ENCODE data around the gene CCDC9B.
A peak's percentile ranks its signal among the peaks of the same experiment; 100 is the strongest.

CCDC9B gene

DNA sequence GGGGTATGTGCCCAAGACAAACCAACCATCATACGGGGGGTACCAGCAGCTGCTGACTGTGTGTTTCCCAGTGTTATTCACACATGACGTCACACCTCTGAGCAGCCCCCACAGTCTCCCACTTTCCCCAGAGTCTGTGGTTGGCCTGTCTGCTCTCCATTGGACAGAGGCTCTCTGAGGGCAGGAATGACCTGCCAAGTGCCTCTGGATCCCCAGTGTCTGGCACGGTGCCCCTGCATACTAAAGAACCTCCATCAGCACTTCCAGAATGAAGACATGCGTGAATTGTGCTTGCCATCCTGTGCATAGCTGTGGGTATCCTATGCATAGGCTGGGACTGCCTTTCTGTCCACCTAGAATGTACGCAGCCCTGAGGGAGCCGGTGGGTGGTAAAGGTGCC, 3.5 kb upstream of the CCDC9B start:
- TF ChIP-seq EZH2 (IDR thresholded peaks at IDR 0.05; ENCODE audit: borderline replicate concordance, low read depth, low read length, severe bottlenecking) = no peak
- TF ChIP-seq, protein P1, sequence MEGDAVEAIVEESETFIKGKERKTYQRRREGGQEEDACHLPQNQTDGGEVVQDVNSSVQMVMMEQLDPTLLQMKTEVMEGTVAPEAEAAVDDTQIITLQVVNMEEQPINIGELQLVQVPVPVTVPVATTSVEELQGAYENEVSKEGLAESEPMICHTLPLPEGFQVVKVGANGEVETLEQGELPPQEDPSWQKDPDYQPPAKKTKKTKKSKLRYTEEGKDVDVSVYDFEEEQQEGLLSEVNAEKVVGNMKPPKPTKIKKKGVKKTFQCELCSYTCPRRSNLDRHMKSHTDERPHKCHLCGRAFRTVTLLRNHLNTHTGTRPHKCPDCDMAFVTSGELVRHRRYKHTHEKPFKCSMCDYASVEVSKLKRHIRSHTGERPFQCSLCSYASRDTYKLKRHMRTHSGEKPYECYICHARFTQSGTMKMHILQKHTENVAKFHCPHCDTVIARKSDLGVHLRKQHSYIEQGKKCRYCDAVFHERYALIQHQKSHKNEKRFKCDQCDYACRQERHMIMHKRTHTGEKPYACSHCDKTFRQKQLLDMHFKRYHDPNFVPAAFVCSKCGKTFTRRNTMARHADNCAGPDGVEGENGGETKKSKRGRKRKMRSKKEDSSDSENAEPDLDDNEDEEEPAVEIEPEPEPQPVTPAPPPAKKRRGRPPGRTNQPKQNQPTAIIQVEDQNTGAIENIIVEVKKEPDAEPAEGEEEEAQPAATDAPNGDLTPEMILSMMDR (IDR thresholded peaks at IDR 0.05; ENCODE audit: borderline replicate concordance, extremely low read depth, low read length, poor library complexity, severe bottlenecking) = no peak
- no peaks in the 10 kb centered on the region for H3K36me3 ChIP-seq (ENCODE audit: insufficient read depth, low read length)
- no peaks in the 10 kb centered on the region for H4K20me1 ChIP-seq (ENCODE audit: insufficient read depth, low read length)
- H3K9ac ChIP-seq (ENCODE audit: low read depth, low read length) = no peak overlapping the region
- no peaks in the 10 kb centered on the region for H3K27me3 ChIP-seq (ENCODE audit: insufficient read depth, low read length, poor library complexity)
- H2AFZ ChIP-seq (ENCODE audit: low read depth, low read length) = no peak overlapping the region
- H3K4me3 ChIP-seq (ENCODE audit: low read depth in 1 of 2, low read length in 2 of 2) = no peak overlapping the region
- H3K79me2 ChIP-seq (ENCODE audit: insufficient read depth, low read length) = no peaks in the 10 kb centered on the region
- no peaks in the 10 kb centered on the region for H3K9me3 ChIP-seq (ENCODE audit: insufficient read depth, low read length, severe bottlenecking)
- no peak for DNase-seq
- no peak overlapping the region for H3K27ac ChIP-seq (ENCODE audit: low read length)
- H3K4me1 ChIP-seq (ENCODE audit: insufficient read depth, low read length) = peaks cover 3% of the 10 kb centered on the region; the same call in 1 of the 2 replicates
- no peak overlapping the region for H3K4me2 ChIP-seq (ENCODE audit: insufficient read depth, low read length)
- ATAC-seq (ENCODE audit: insufficient read depth, low read depth) = 0 out of 3 replicates have a peak, but pooled peaks have one; percentile 4

DNA sequence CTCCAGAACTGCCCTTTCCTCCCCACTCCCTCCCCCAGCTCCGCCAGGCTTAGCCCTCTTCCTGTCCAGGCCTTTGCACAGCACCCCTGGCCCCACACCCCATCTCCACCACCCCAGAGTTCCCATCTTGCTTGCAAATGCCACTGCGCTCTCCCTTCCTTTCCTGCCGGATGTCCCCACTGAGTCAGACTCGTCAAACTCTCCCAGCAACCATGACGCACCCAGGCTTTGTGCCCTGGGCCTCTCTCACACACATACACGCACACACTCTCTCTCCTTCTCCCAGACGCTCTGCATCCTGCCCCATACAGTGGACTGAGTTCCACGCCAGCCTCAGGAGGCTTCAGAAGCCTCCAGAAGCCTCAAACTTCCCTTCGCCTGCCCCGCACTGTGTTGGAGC, 2.8 kb upstream of the CCDC9B start:
- Histone ChIP-seq H3K9me3 (ENCODE audit: insufficient read depth, low read length, severe bottlenecking) (no peaks in the 10 kb centered on the region), H3K9ac (ENCODE audit: low read depth, low read length) (no peak overlapping the region), H3K27ac (ENCODE audit: low read length) (no peak overlapping the region), H2AFZ (ENCODE audit: low read depth, low read length) (no peak overlapping the region), H3K27me3 (ENCODE audit: insufficient read depth, low read length, poor library complexity) (no peaks in the 10 kb centered on the region), H3K79me2 (ENCODE audit: insufficient read depth, low read length) (no peaks in the 10 kb centered on the region), H3K36me3 (ENCODE audit: insufficient read depth, low read length) (no peaks in the 10 kb centered on the region), H3K4me2 (ENCODE audit: insufficient read depth, low read length) (no peak overlapping the region), H3K4me3 (ENCODE audit: low read depth in 1 of 2, low read length in 2 of 2) (no peak overlapping the region), H4K20me1 (ENCODE audit: insufficient read depth, low read length) (no peaks in the 10 kb centered on the region), H3K4me1 (ENCODE audit: insufficient read depth, low read length) (peaks cover 3% of the 10 kb centered on the region; the same call in 1 of the 2 replicates)
- no peak for TF ChIP-seq EZH2 (IDR thresholded peaks at IDR 0.05; ENCODE audit: borderline replicate concordance, low read depth, low read length, severe bottlenecking)
- TF ChIP-seq, protein P1 (IDR thresholded peaks at IDR 0.05; ENCODE audit: borderline replicate concordance, extremely low read depth, low read length, poor library complexity, severe bottlenecking) = no peak
- no peak for DNase-seq
- no peak for ATAC-seq (ENCODE audit: insufficient read depth, low read depth)

DNA sequence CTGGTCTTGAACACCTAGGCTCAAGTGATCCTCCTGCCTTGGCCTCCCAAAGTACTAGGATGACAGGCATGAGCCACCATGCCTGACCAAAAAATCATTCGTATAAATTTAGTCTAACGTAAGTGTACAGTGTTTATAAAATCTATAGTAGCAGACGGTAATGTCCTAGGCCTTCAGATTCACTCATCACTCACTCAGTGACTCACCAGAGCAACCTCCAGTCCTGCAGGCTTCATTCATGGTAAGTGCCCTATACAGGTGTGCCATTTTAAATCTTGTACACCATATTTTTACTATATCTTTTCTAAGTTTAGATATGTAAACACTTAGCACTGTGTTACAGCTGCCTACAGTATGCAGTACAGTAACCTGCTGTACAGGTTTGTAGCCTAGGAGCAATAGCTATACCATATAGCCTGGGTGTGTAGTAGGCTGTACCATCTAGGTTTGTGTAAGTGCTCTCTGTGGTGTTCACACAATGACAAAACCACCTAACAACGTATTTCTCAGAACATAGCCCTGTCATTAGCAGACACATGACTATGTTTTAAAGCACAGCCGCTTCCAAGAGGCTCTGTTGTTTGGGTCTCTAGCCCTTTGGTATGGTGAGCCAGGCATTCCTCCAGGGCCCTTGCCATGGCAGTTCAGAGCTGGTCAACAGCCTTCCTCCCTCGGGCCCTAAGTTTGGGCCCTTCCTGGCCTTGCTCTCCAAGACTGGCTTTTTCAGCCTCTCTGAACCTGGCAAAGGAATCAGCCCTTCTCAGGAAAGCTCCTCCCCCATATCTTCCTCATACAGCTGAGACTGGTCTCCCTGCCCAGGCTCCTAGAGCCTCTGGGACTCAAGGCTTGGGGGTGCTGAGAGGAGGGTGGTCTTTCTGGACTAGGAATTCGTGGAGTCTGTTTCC, 1.9 kb upstream of the CCDC9B start:
- TF ChIP-seq, protein P1 (IDR thresholded peaks at IDR 0.05; ENCODE audit: borderline replicate concordance, extremely low read depth, low read length, poor library complexity, severe bottlenecking) = no peak
- TF ChIP-seq EZH2 (IDR thresholded peaks at IDR 0.05; ENCODE audit: borderline replicate concordance, low read depth, low read length, severe bottlenecking) = no peak
- H3K9ac ChIP-seq (ENCODE audit: low read depth, low read length) = no peak overlapping the region
- no peak overlapping the region for H2AFZ ChIP-seq (ENCODE audit: low read depth, low read length)
- peaks cover 10% of the 10 kb centered on the region for H3K4me1 ChIP-seq (ENCODE audit: insufficient read depth, low read length)
- no peak overlapping the region for H3K4me3 ChIP-seq (ENCODE audit: low read depth in 1 of 2, low read length in 2 of 2)
- no peak for ATAC-seq (ENCODE audit: insufficient read depth, low read depth)
- H3K27me3 ChIP-seq (ENCODE audit: insufficient read depth, low read length, poor library complexity) = no peaks in the 10 kb centered on the region
- no peaks in the 10 kb centered on the region for H3K9me3 ChIP-seq (ENCODE audit: insufficient read depth, low read length, severe bottlenecking)
- H3K36me3 ChIP-seq (ENCODE audit: insufficient read depth, low read length) = no peaks in the 10 kb centered on the region
- no peak overlapping the region for H3K27ac ChIP-seq (ENCODE audit: low read length)
- no peaks in the 10 kb centered on the region for H3K79me2 ChIP-seq (ENCODE audit: insufficient read depth, low read length)
- no peak for DNase-seq
- no peak overlapping the region for H3K4me2 ChIP-seq (ENCODE audit: insufficient read depth, low read length)
- no peaks in the 10 kb centered on the region for H4K20me1 ChIP-seq (ENCODE audit: insufficient read depth, low read length)

Data from DND-41 (cell line).